Lower leg skin (tissue), 3 donors: ENCODE measurements around the gene ZYG11B.

Experiments used
- CTCF ChIP-seq, 3 donors: fragments of 450-650 bp; IDR thresholded peaks; one replicate each; pipeline ENCODE4 v1.5.1; 2016; ENCODE audit warnings: antibody characterized with exemption in 3 of 3, mild to moderate bottlenecking in 3 of 3, moderate library complexity in 2 of 3
- POLR2A ChIP-seq, 2 donors: fragments of 450-650 bp; IDR thresholded peaks; one replicate each; pipeline ENCODE4 v1.6.1; 2016 to 2017; ENCODE audit warnings: antibody characterized with exemption in 2 of 2, mild to moderate bottlenecking in 1 of 2, moderate library complexity in 1 of 2

GRCh38 chr1:52726265-52727113 lies at the start of gene ZYG11B:
- TF ChIP-seq CTCF (IDR thresholded peaks at IDR 0.05) = no peak
- peak in 1 of 2 donors; percentile 32 for TF ChIP-seq POLR2A (IDR thresholded peaks at IDR 0.05)
